Ishikawa (cell line): ENCODE measurements around the gene OR2D2.

ENCODE experiments used
- CEBPB ChIP-seq: IDR thresholded peaks from 2 replicates; pipeline ENCODE4 v1.6.1; 2012
- EGR1 ChIP-seq: IDR thresholded peaks from 2 replicates; pipeline ENCODE4 v1.6.1; 2012
- EP300 ChIP-seq: IDR thresholded peaks from 2 replicates; pipeline ENCODE4 v1.6.1; 2012; ENCODE audit warnings: borderline replicate concordance
- NFIC ChIP-seq: IDR thresholded peaks from 2 replicates; pipeline ENCODE4 v1.6.1; 2012
- RAD21 ChIP-seq: IDR thresholded peaks from 2 replicates; pipeline ENCODE4 v1.6.1; 2012; ENCODE audit warnings: low read depth
- REST ChIP-seq: IDR thresholded peaks from 2 replicates; pipeline ENCODE4 v1.6.1; 2012; ENCODE audit warnings: low read depth, mild to moderate bottlenecking
- TAF1 ChIP-seq: IDR thresholded peaks from 2 replicates; pipeline ENCODE4 v1.6.1; 2012; ENCODE audit warnings: low read depth, mild to moderate bottlenecking
- TEAD4 ChIP-seq: IDR thresholded peaks from 2 replicates; pipeline ENCODE4 v1.6.1; 2012
- YY1 ChIP-seq: IDR thresholded peaks from 2 replicates; pipeline ENCODE4 v1.6.1; 2012; ENCODE audit warnings: low read depth
- TF ChIP-seq, protein P1 (sequence below): IDR thresholded peaks from 2 replicates; pipeline ENCODE4 v1.6.1; 2012
- TF ChIP-seq, protein P2 (sequence below): IDR thresholded peaks from 2 replicates; pipeline ENCODE4 v1.6.1; 2012

DNA sequence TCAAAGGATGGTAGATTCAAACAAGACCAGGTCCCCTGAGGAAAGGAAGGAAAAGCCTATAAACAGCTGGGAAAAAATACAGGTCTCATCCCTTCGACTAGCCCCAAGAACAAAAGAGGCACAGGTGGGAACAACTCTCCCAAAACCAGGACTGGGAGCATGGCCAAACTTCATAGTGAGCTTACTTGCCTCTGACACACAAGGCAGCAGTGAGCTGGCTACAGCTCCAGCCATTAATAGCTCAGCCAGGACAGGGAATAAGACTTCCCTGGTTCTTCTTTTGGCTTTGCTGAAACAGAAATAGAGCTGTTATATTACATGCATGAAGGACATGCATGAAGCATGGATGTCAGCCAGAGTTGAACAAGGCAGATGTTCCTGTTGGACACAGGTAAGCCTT, 29.3 kb downstream of the OR2D2 start, which contains the start of gene OR10A2:
- no peak for TF ChIP-seq NFIC
- no peak for TF ChIP-seq REST
- no peak for TF ChIP-seq CEBPB
- no peak for TF ChIP-seq EP300
- TF ChIP-seq, protein P1, sequence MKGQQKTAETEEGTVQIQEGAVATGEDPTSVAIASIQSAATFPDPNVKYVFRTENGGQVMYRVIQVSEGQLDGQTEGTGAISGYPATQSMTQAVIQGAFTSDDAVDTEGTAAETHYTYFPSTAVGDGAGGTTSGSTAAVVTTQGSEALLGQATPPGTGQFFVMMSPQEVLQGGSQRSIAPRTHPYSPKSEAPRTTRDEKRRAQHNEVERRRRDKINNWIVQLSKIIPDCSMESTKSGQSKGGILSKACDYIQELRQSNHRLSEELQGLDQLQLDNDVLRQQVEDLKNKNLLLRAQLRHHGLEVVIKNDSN = no peak
- TF ChIP-seq, protein P2, sequence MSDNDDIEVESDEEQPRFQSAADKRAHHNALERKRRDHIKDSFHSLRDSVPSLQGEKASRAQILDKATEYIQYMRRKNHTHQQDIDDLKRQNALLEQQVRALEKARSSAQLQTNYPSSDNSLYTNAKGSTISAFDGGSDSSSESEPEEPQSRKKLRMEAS = no peak
- TF ChIP-seq EGR1 = no peak
- TF ChIP-seq RAD21 = no peak
- TF ChIP-seq YY1 = no peak
- no peak for TF ChIP-seq TEAD4
- no peak for TF ChIP-seq TAF1
